GM19463 (cell line): ENCODE results near the gene SLC11A1.

Experiments
- ATAC-seq: cut with Tn5 transposase; IDR thresholded peaks from one replicate; pipeline ENCODE4 v1.9.1; 2021; ENCODE audit warnings: mild to moderate bottlenecking, moderate library complexity; ENCODE audit not compliant: unreplicated experiment

Gene SLC11A1

DNA sequence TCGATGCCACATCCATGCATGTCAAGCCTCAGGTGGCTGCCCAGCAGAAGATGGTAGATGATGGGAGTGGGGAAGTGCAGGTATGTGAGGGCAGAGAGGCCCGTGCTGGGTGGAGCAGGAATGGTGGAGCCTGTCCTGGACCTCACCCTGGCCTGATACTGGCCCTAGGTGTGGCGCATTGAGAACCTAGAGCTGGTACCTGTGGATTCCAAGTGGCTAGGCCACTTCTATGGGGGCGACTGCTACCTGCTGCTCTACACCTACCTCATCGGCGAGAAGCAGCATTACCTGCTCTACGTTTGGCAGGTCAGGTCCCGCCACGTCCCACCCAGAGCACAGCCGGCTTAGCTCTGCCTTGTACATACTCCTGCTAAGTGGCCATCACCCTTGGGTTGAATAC, 49.8 kb downstream of the SLC11A1 start:
- no peak for ATAC-seq

DNA sequence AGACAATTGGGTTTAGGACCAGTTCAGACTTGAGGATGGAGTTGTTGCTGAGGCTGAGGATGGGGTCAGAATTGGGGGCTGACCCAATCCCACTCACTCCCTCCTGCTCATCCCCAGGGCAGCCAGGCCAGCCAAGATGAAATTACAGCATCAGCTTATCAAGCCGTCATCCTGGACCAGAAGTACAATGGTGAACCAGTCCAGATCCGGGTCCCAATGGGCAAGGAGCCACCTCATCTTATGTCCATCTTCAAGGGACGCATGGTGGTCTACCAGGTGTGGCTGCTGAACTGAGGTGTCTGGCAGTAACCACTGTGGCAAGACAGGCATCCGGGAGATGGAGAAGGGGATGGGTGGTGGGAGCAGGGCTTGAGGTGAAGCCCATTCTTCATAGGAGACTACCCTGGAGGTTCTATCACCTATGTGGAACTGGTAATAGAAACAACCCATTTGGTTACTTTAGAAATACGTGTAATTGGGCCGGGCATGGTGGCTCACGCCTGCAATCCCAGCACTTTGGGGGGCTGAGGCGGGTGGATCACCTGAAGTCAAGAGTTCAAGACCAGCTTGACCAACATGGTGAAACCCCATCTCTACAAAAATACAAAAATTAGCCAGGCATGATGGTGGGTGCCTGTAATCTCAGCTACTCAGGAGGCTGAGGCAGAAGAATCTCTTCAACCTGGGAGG, 50.7 kb downstream of the SLC11A1 start:
- ATAC-seq, result no peak

DNA sequence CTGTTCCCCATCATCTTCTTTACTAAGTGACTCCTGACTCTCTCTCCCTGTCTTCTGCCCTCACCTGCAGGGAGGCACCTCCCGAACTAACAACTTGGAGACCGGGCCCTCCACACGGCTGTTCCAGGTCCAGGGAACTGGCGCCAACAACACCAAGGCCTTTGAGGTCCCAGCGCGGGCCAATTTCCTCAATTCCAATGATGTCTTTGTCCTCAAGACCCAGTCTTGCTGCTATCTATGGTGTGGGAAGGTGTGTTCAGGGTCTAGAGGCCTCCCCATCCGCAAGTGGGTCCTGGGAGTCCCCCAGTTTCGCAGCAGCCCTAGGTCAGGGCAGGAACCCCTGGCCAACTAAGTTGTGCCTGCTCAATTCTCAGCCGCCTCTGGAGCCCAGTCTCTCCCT, 52.4 kb downstream of the SLC11A1 start:
- ATAC-seq, result no peak

DNA sequence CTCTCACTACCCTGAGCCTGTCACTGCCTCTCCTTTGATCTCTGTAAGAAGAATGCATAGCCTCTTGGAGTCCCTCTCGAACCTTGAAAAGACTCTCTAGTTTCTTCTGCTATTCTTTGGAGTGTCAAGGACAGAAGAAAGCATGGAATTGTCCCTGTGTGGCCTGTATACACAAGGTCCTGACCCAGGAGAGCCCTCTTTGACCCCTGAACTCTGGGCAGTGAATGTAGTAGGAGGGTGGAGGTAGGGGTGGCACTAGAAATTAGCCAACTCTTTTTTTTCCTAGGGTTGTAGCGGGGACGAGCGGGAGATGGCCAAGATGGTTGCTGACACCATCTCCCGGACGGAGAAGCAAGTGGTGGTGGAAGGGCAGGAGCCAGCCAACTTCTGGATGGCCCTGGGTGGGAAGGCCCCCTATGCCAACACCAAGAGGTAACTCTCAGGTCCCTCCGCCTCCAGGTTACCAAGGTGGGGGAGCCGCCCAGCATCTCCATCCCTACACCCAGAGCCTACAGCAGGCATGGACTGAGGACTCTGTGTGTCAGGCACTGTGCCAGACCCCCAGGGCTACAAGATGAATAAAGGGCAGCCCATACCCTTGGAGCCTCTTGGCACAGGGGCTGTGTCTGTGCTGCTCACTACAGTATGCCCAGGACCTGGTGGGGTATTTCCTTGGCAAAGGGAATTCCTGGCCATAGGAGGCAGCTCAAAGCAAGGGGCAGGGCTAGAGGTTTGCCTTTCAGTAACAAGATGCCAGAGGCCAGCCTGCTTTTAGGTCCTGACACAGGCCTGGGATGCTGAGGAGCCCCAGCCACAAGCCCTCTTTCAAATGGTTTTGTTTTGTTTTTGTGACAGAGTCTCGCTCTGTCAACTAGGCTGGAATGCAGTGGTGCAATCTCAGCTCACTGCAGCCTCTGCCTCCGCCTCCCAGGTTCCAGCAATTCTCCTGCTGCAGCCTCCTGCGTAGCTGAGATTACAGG, 53.2 kb downstream of the SLC11A1 start:
- ATAC-seq, result no peak

DNA sequence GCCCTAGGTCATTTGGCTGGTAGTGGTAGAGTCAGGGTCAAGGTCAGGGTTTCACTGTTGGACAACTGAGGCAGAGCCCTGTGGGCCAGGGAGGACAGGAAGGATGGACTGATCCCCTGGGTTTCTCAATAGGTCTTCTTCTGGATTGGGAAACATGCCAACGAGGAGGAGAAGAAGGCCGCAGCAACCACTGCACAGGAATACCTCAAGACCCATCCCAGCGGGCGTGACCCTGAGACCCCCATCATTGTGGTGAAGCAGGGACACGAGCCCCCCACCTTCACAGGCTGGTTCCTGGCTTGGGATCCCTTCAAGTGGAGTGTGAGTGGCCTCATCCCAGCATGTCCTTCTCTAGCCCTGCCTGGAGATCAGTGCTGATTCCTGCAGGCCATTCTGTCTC, 54.9 kb downstream of the SLC11A1 start:
- ATAC-seq, result no peak

DNA sequence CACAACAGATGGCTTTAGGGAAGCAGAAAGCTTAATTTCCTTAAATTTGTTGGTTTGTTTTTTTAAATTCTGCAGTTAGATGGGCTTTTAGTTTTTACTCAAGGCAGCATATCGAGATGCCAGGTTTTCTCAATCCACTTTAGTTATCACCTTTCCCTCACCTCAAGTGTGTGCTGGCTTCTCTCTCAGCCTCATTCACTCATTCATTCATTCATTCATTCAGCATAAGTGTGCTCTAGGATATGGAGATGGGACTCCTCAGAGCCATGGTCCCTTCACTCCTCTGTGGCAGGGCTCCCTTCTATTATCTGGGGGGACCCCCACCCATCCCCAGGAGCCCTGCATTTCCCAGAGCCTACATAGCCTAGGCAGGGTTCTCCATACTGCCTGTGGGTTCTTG, 55.9 kb downstream of the SLC11A1 start:
- no peak for ATAC-seq

DNA sequence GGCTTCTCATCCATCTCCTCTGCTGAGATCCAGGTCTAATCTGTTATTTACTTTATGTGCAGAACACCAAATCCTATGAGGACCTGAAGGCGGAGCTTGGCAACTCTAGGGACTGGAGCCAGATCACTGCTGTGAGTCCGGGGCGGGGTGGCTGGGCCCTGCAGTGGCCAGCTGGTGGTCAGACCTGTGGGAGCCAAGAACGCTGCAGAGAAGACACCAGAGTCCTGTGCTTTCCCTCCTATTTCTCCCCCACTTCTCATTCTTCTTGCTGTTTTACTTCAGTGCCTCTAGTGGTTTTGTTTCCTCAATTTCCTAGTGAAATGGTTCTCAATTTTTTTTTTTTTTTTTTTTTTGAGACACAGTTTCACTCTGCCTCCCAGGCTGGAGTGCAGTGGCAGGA, 56.5 kb downstream of the SLC11A1 start:
- ATAC-seq, result no peak

DNA sequence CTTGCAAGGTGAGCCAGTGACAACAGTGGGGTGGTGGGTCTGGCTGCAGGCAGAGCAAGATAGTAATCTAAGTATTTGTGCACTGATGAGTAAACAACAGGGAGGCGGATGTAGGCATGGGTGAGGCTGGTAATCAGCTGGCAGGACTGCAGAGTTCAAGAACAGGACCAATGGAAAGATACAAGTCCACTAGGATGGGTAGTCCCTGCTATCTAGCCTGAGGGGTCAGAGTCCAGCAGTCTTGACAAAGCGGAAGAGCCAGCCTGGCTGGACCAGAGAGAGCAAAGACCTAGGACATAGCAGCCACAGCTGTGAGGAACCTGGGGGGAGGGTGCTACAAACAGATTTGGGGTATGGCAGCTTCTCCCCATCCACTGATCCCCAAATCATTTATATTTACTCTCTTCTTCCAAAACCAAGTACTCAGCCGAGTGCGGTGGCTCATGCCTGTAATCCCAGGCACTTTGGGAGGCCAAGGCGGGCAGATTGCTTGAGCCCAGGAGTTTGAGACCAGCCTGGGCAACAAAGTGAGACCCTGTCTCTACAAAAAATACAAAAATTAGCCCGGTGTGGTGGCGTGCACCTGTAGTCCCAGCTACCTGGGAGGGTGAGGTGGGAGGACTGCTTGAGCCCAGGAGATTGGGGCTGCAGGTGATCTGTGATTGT, 62.8 kb downstream of the SLC11A1 start:
- ATAC-seq, result no peak

DNA sequence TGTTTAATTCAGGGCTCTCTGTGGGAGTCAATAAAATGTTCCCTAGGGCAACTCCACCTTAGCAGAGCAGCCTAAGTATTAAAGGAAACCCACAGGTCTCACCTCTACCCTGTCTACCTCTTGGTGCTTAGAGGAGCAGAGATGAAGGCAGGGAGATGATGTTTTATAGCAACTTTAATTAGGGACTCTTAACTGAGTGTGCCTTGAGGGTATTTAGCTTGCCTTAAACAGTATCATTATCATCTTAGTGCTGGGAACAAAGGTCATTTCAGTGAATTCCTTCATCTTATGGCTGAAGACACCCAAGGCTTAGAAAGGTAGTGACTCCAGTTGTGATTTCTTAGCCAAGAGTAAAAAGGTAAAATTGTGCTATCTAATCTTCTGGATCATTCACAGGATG, 63.5 kb downstream of the SLC11A1 start:
- ATAC-seq, result no peak
